GM12873 (cell line): ENCODE results near the gene PRCP.

Source experiments
- CTCF ChIP-seq: IDR thresholded peaks from 2 replicates; pipeline ENCODE4 v1.5.1; 2012; ENCODE audit warnings: low read depth, mild to moderate bottlenecking, moderate library complexity, low read length, control low read depth; ENCODE audit not compliant: insufficient read depth; ENCODE audit errors: missing control alignments

The PRCP gene

GRCh38 chr11:82862379-82862778 is 37.9 kb downstream of the PRCP start:
- TF ChIP-seq CTCF: no peak

GRCh38 chr11:82859750-82860149 is 40.5 kb downstream of the PRCP start:
- no peak for TF ChIP-seq CTCF

DNA sequence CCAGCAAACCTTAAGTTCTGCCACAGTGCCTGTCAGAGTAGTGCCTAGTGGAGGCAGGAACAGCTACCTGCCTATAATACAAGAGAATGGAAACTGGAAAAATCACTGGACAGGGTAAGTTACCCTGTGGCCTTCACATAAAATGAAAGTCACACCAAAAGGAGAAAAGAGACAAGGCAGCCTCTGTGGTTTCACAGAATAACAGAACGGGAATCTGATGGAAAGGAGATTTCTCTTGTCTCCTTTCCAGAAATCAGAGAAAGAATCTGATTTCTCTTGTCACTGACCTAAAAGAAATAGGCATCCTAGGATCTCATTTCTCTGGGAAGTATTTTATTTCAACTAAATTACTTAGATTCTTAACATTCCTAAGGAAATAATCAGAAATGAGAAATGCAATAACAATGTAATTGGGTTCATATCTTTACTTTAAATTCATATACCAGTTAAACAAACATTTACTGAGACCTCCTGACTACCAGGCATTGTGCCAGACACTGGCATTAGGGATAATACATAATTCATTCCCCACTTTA is 41.6 kb downstream of the PRCP start:
- TF ChIP-seq CTCF: no peak

DNA sequence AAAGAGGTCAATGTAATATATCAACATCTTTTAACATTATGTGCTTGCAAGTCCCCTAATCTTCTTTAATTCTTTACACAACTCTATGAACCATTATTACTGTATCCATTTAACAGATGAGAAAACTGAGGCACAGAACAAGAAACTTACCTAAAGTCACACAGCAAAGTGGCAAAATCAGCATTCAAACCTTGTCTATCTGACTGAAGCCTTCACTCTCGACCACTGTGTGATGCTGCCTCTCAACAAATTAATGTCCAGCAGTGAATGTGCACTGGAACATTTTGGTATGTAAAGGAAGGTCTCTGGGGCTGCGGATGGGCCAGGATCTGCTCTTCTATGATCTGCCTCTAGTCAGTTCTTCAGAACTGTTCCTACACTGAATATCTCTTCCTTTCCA is 42.1 kb downstream of the PRCP start:
- TF ChIP-seq CTCF: no peak

GRCh38 chr11:82857145-82857544 is 43.1 kb downstream of the PRCP start:
- no peak for TF ChIP-seq CTCF

- TF ChIP-seq CTCF: no peak
Observed at GRCh38 chr11:82855616-82856015, 44.6 kb downstream of the PRCP start.

GRCh38 chr11:82854242-82854641 is 46.0 kb downstream of the PRCP start:
- no peak for TF ChIP-seq CTCF

- no peak for TF ChIP-seq CTCF
Observed at GRCh38 chr11:82848829-82849228, 51.4 kb downstream of the PRCP start.
